Measurements from ENCODE around the gene BUB3. TPM values are rescaled to one million over a fixed set of nuclear protein-coding genes. Genes with fewer than 3 reads are reported as not detected.
A peak's percentile ranks its signal among the peaks of the same experiment; 100 is the strongest.
"Not testable (repeated sequence)": the region's sequence is repeated elsewhere in the genome, so short reads cannot be mapped to it uniquely, and the experiment has no call there.

BUB3 gene
- total RNA-seq, 1 experiment from 2014 or later = 291 TPM

DNA sequence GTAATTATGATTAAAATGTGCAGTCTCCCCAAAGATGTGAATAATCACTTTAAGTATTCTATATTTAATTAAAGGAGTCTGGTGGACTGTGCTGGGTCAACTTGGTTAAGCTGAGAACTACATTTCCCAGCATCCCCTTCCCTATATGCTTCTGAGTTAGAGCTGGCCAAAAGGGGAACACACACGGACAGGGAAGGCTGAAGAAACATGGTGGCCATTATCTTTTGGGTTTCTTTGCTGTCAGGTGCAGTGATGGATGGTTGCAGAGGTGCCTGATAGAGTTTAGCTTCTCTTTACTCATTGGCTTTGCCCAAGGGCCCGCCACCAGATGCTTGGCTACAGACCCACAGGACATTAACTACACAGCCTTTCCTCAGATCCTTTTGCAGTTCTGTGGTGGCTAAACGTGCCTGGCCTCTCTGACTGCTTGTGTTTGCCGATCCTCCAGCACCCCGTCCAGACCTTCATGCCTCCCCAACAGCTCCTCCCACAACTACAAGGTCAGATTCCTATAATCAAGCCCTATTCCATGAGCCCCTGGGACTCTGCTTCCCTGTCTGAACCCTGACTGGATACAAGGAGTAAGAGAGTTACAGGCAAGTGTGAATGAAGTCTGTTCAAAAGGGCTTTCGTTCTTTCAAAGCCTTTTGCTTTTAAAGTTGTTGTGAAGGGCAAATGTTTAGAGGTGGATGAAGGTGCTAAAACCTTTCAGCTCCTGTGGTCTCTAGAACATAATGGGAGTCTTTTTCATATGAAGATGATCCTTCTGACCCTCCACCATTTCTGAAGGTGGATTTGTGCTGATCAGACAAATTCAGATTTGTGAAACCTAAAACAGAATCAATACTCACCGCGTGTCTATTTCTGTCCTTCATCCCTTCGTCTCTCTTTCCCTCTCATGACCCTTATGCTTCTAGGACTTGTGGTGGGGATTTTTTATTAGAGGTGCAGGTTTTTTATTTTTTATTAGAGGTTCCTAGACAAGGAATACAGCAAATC, 21.5 kb downstream of the BUB3 start:
- no peak overlapping the region for H3K4me2 ChIP-seq (ENCODE audit: low read length)
- TF ChIP-seq, protein P1, sequence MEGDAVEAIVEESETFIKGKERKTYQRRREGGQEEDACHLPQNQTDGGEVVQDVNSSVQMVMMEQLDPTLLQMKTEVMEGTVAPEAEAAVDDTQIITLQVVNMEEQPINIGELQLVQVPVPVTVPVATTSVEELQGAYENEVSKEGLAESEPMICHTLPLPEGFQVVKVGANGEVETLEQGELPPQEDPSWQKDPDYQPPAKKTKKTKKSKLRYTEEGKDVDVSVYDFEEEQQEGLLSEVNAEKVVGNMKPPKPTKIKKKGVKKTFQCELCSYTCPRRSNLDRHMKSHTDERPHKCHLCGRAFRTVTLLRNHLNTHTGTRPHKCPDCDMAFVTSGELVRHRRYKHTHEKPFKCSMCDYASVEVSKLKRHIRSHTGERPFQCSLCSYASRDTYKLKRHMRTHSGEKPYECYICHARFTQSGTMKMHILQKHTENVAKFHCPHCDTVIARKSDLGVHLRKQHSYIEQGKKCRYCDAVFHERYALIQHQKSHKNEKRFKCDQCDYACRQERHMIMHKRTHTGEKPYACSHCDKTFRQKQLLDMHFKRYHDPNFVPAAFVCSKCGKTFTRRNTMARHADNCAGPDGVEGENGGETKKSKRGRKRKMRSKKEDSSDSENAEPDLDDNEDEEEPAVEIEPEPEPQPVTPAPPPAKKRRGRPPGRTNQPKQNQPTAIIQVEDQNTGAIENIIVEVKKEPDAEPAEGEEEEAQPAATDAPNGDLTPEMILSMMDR (conservative IDR thresholded peaks at IDR 0.05; ENCODE audit: low read depth, low read length) = no peak
- TF ChIP-seq EZH2phosphoT487 (IDR thresholded peaks at IDR 0.05; ENCODE audit: borderline replicate concordance, low read length) (no peak), EZH2 (IDR thresholded peaks at IDR 0.05; ENCODE audit: low read length, unreplicated experiment) (no peak)
- ChIA-PET CTCF (no interaction called here), POLR2A (ENCODE audit: unreplicated experiment) (no interaction called here)
- intact Hi-C loops (cut with micrococcal nuclease) = no loop called here
- no peaks in the 10 kb centered on the region for H4K20me1 ChIP-seq (ENCODE audit: low read length)
- no peaks in the 10 kb centered on the region; the same call in 1 of the 2 replicates for H3K36me3 ChIP-seq (ENCODE audit: low read depth, low read length)
- no peaks in the 10 kb centered on the region for H3K9me2 ChIP-seq (replicated peaks; ENCODE audit: low read length)
- H3K4me3 ChIP-seq (ENCODE audit: low read length) = no peak overlapping the region
- BruUV-seq (replicated peaks) = no TSS peak
- no peaks in the 10 kb centered on the region for H3K9me3 ChIP-seq (ENCODE audit: low read length)
- H3K27me3 ChIP-seq (ENCODE audit: low read length) = no peaks in the 10 kb centered on the region
- H3K4me1 ChIP-seq (ENCODE audit: insufficient read depth, low read length) = peaks cover 10% of the 10 kb centered on the region; the same call in 1 of the 2 replicates
- H3F3A ChIP-seq (ENCODE audit: low read length, unreplicated experiment) = no peaks in the 10 kb centered on the region
- H3K79me2 ChIP-seq (ENCODE audit: low read length) = no peaks in the 10 kb centered on the region
- ATAC-seq (no peak), DNase-seq (no peak)
- H2AFZ ChIP-seq (ENCODE audit: low read length) = no peak overlapping the region
- no peak overlapping the region for H3K27ac ChIP-seq (ENCODE audit: low read length)
- no peak overlapping the region for H3K9ac ChIP-seq (ENCODE audit: low read length)

DNA sequence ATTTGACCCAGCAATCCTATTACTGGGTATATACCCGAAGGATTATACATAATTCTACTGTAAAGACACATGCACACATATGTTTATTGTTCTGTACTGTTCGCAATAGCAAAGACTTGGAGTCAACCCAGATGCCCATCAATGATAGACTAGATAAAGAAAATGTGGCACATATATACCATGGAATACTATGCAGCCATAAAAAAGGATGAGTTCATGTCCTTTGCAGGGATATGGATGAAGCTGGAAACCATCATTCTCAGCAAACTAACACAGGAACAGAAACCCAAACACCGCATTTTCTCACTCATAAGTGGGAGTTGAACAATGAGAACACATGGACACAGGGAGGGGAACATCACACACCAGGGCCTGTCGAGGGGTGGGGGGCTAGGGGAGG, 24.2 kb downstream of the BUB3 start:
- H3K79me2 ChIP-seq (ENCODE audit: low read length); H3K27me3 ChIP-seq (ENCODE audit: low read length); H3K4me3 ChIP-seq (ENCODE audit: low read length); ATAC-seq; POLR2A ChIA-PET (ENCODE audit: unreplicated experiment); H3K4me1 ChIP-seq (ENCODE audit: insufficient read depth, low read length); H3K9me3 ChIP-seq (ENCODE audit: low read length); H3K9me2 ChIP-seq (replicated peaks; ENCODE audit: low read length); H3K36me3 ChIP-seq (ENCODE audit: low read depth, low read length); H3K27ac ChIP-seq (ENCODE audit: low read length); H3K9ac ChIP-seq (ENCODE audit: low read length); H4K20me1 ChIP-seq (ENCODE audit: low read length); CTCF ChIA-PET; DNase-seq; BruUV-seq (replicated peaks); H3K4me2 ChIP-seq (ENCODE audit: low read length); intact Hi-C loops (cut with micrococcal nuclease); H2AFZ ChIP-seq (ENCODE audit: low read length); H3F3A ChIP-seq (ENCODE audit: low read length, unreplicated experiment): not testable (repeated sequence)

GRCh38 chr10:123180101-123181090, 26.2 kb downstream of the BUB3 start:
- no peak overlapping the region for H2AFZ ChIP-seq (ENCODE audit: low read length)
- ChIA-PET POLR2A (ENCODE audit: unreplicated experiment) (no interaction called here), CTCF (no interaction called here)
- no peak overlapping the region for H3K9ac ChIP-seq (ENCODE audit: low read length)
- H3K79me2 ChIP-seq (ENCODE audit: low read length) = no peaks in the 10 kb centered on the region
- H3K9me3 ChIP-seq (ENCODE audit: low read length) = no peaks in the 10 kb centered on the region
- H3K4me3 ChIP-seq (ENCODE audit: low read length) = no peak overlapping the region
- H3K27ac ChIP-seq (ENCODE audit: low read length) = peak overlapping the region; percentile 37
- no peaks in the 10 kb centered on the region for H3K9me2 ChIP-seq (replicated peaks; ENCODE audit: low read length)
- peak overlapping the region; percentile 36; the same call in 1 of the 2 replicates for H3K4me2 ChIP-seq (ENCODE audit: low read length)
- TF ChIP-seq, protein P1 (conservative IDR thresholded peaks at IDR 0.05; ENCODE audit: low read depth, low read length) = no peak
- TF ChIP-seq EZH2phosphoT487 (IDR thresholded peaks at IDR 0.05; ENCODE audit: borderline replicate concordance, low read length) = no peak
- no peak for TF ChIP-seq EZH2 (IDR thresholded peaks at IDR 0.05; ENCODE audit: low read length, unreplicated experiment)
- H3K27me3 ChIP-seq (ENCODE audit: low read length) = no peaks in the 10 kb centered on the region
- ATAC-seq = peak; percentile 31; the same call in 1 of the 2 replicates
- no peaks in the 10 kb centered on the region for H3F3A ChIP-seq (ENCODE audit: low read length, unreplicated experiment)
- BruUV-seq (replicated peaks) = no TSS peak
- intact Hi-C loops (cut with micrococcal nuclease) = no loop called here
- peaks cover 10% of the 10 kb centered on the region; the same call in 1 of the 2 replicates for H3K4me1 ChIP-seq (ENCODE audit: insufficient read depth, low read length)
- no peaks in the 10 kb centered on the region for H3K36me3 ChIP-seq (ENCODE audit: low read depth, low read length)
- DNase-seq = peak; percentile 66
- H4K20me1 ChIP-seq (ENCODE audit: low read length) = no peaks in the 10 kb centered on the region
